ENCODE measurements around the gene NHS. TPM values are rescaled to one million over a fixed set of nuclear protein-coding genes. Genes with fewer than 3 reads are reported as not detected.
"Not testable (repeated sequence)": the region's sequence is repeated elsewhere in the genome, so short reads cannot be mapped to it uniquely, and the experiment has no call there.

The NHS gene
- total RNA-seq, 2 donors from 2014 or later = 2.0 TPM

DNA sequence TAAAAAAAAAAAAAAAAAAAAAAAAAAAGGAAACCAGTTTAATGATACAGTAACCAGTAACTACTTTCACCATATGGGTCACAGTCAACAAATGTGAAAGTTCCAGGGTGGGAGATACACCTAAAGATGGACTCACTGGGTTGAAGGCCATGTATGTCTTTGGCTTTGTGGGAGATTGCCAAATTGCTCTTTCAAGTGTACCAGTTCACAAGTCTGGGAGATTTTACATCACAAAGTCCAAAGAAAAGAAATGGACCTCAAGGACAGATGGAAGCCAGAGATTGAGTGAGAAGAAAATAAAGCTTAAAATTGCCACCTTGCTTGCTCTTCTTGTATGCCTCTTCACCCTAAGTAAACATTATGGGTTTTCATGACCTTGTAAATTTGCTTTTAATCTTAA is 65.3 kb downstream of the NHS start:
- no peak for DNase-seq
- no peak for ATAC-seq
- intact Hi-C loops (cut with DNase I) = no loop called here

DNA sequence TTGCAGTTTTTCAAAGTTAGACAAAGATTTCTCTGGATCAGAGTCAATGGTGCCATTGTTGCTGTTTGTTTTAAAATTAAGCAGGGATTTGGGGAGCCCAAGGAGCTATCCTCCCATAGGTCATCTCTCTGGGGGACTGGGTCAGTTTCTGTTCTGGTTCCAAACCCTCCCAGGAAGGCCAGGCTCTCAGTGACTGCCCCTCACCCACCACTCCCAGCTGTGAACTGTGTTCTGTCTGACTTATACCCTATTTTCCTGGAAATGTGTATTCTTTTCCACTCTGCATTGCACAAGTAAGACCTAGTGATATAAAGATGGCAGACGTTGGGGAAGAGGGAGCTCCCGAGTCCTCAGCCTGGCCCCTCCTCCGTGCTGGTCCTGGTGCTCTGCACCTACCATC is 65.8 kb downstream of the NHS start:
- ATAC-seq (peak in 1 of 2 donors; percentile 30), DNase-seq (no peak)
- intact Hi-C loops (cut with DNase I) = no loop called here

GRCh38 chrX:17441965-17442364 is 67.0 kb downstream of the NHS start:
- DNase-seq = no peak
- intact Hi-C loops (cut with DNase I) = no loop called here

GRCh38 chrX:17442898-17443297 is 67.9 kb downstream of the NHS start:
- DNase-seq (no peak), ATAC-seq (no peak)
- intact Hi-C loops (cut with DNase I) = no loop called here

More at GRCh38 chrX:17441965-17442364, 67.0 kb downstream of the NHS start:
- no peak for ATAC-seq

DNA sequence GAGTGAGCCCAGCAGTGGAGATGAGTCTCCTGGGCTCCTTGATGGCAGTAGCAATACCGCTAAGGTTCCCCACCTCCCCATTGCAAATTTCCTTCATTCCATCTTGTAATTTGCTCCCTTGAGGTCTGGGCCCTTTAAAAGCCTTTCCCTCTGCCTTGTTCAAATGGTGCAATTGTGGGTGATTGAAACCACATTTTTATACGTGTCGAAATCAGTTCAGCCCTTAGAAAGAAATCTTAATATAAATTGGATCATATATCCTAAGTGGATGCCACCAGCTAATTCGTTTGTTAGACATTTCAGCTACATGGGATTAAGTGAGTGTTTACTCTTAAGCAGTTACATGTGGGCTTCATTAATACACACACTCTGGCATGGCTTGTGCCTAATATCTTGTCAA is 68.6 kb downstream of the NHS start:
- ATAC-seq = no peak
- intact Hi-C loops (cut with DNase I) = no loop called here
- no peak for DNase-seq

DNA sequence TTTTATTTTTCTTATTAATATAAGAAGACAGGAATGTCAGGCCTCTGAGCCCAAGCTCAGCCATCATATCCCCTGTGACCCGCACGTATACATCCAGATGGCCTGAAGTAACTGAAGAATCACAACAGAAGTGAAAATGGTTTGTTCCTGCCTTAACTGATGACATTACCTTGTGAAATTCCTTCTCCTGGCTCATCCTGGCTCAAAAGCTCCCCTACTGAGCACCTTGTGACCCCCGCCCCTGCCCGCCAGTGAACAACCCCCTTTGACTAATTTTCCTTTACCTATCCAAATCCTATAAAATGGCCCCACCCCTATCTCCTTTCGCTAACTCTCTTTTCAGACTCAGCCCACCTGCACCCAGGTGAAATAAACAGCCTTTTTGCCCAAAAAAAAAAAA is 71.3 kb downstream of the NHS start:
- intact Hi-C loops (cut with DNase I); ATAC-seq; DNase-seq: not testable (repeated sequence)

- ATAC-seq (no peak), DNase-seq (no peak)
- intact Hi-C loops (cut with DNase I) = no loop called here
Measured at GRCh38 chrX:17448188-17448587, 73.2 kb downstream of the NHS start.

DNA sequence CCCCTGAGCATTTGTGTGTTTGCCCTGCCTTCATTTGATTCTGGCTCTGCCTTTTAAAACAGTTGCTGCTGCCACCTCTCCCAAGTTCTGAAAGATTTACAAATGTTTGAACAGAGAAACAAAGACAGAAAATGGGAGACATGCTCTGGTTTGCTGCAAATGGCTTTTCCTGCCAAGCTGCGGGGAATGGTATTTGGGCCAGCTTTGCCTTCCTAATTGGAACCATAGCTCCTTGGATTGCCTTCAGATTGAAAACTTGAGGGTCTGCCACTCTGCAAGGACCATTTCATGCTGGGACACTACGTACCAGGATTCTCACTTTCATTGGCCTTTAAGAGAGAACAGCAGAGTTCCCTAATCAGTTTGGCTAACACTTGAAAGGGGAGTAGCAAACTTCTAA is 74.9 kb downstream of the NHS start:
- DNase-seq (no peak), ATAC-seq (no peak)
- intact Hi-C loops (cut with DNase I) = no loop called here

DNA sequence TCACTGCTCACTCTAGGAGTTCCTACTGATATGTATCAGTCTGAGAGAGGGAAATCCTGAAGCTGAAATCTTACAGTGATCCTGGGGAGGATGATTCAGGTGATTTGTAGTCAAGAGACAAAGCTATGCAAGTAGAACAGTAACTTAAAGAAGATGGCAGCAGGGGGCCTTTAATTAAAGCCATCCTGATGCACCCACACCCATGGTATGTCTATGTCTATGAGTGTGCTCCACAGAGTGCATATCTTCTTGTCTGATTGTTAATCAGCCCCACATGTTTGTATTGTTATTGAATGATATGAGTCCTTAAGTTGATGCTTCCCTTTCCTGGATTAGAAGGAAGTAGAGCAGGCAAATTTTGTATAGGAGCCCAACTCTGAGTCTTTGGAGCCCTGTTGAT is 78.8 kb downstream of the NHS start:
- ATAC-seq = no peak
- intact Hi-C loops (cut with DNase I) = no loop called here

DNA sequence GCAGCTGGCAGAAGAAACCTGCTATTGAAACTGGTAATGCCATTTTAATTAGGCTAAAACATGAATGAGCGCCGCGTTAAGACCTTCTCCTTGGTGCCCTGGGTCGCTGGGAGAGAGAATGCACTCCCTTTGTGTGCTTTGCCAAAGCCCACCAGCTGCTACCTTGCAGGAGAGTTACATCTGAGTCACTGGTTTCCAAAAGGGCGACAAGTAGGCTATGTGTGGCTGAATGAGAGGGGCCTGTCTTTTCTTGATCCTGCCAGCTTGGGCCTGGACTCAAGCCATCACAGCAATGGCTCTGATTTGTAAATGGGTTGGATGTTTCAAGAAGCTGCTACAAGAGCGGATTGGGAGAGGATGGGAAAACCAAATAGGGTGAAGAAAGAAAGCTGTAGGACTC is 81.5 kb downstream of the NHS start:
- ATAC-seq (no peak), DNase-seq (no peak)
- intact Hi-C loops (cut with DNase I) = no loop called here

More for the DNA sequence above, 78.8 kb downstream of the NHS start:
- DNase-seq = no peak

DNA sequence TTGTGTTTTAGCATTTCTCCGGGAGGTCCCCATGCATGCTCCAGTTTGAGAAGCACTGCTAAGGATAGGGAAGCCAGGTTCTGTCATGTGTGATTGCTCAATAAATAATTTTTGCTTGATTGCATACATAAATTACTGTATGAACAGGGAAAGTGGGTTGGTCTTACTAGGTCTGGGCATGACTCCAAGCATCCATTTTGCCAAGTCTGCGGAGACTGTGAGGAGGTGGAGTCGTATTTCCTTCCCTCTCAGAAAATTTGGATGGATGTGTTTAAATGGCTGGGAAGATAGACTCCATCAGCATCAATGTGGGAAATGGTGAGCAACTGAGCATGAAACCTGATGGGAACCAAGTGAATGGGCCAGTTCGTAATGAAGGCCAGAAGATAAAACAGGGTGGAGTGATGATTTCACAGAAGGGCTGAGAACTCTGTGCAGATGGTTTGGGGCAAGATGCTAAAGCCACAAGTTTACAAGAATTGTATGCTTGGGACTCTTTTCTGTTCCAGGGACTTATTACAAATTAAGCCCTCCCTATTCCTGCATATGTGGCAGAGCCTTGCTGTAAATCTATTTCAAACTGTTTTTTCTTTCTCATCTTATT is 84.1 kb downstream of the NHS start:
- ATAC-seq (peak; percentile 41 to 53), DNase-seq (peak; percentile 30)
- intact Hi-C loops (cut with DNase I) = no loop called here

- DNase-seq (no peak), ATAC-seq (no peak)
- intact Hi-C loops (cut with DNase I) = no loop called here
Measured at GRCh38 chrX:17459661-17460060, 84.7 kb downstream of the NHS start.

DNA sequence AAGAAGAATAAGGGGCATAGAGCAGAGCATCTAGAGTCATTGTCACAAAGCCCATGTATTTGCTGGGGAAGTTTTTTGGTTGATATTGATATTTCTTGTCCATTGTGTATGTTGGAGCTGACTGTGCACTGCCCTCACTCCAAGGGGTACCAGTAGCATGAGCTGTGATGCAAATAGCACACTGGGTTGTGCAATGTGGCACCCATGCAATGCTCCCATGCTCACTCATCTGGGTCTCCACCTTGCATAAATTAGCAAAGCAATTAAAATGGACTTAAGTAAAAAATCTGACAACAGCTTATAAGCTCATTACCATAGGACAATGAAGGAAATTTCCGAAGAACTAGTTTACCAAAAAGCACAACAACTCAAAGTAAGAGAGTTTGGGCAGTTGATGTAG is 87.9 kb downstream of the NHS start:
- DNase-seq (no peak), ATAC-seq (no peak)
- intact Hi-C loops (cut with DNase I) = no loop called here

DNA sequence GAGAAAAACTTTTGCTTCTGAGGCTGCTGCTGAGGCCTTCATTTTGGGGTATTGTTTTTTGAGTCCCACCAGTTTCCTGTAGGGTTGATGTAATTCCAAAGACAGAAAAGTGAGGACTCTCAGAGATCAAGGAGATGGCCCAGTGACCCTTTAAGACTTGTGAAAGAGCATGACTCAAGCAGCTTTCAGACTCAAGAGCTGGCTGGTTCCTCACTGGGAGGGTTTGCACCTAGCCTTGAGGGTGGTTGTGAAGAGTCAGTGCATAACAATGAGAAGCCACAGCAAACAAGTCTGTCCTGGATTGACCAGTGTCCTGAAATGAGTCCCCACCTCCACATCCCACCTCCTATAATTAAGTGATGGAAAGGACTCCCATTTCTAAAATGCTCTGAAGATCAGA is 89.2 kb downstream of the NHS start:
- no peak for DNase-seq
- ATAC-seq = no peak
- intact Hi-C loops (cut with DNase I) = no loop called here

GRCh38 chrX:17465201-17465600 is 90.2 kb downstream of the NHS start:
- ATAC-seq = no peak
- intact Hi-C loops (cut with DNase I) = no loop called here
- no peak for DNase-seq

DNA sequence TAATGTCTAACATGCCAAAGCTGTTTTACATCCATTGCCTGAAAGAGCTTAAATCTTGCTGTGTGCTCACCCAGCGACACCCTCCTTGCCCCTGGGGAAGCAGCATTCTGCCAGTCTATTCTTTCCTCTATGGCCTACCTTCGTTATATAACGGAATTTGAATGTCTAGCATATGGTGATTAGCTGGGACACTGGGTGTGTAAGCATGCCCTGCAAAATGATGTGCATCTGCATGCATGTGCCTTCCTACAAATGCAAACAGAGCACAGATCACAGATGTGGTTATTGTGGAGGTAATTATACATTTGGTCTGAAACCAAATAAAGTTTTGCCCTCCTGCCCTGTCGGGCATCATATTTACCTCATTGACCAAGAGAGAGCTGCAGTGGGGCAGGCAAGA is 90.8 kb downstream of the NHS start:
- ATAC-seq (no peak), DNase-seq (no peak)
- intact Hi-C loops (cut with DNase I) = no loop called here

GRCh38 chrX:17470136-17470535 is 95.1 kb downstream of the NHS start:
- ATAC-seq (no peak), DNase-seq (no peak)
- intact Hi-C loops (cut with DNase I) = no loop called here

GRCh38 chrX:17471121-17471520 is 96.1 kb downstream of the NHS start:
- no peak for DNase-seq
- ATAC-seq = no peak
- intact Hi-C loops (cut with DNase I) = no loop called here

GRCh38 chrX:17471861-17472260 is 96.9 kb downstream of the NHS start:
- no peak for DNase-seq
- intact Hi-C loops (cut with DNase I) = no loop called here
- ATAC-seq = no peak

DNA sequence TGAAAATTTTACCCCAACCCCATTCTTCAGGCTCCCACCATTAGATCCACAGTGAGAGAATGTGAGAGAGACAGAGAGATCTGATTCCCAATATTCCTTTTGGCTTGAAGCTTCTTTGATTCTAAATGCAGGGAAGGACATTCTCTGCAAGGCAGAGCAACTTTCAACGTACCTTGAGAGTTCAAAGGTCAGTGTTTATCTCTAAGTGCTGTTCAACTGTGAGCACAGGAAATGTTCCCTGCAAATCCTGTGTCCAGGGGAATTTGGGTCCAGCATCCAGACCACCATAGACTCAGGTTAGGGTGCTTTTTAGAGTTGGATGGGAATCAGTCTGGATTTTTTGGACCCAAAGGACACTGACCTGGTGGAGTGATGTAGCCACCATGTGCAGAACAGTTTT is 97.4 kb downstream of the NHS start:
- DNase-seq = no peak
- intact Hi-C loops (cut with DNase I) = no loop called here
- ATAC-seq = no peak

GRCh38 chrX:17473021-17473420 is 98.0 kb downstream of the NHS start:
- no peak for ATAC-seq
- no peak for DNase-seq
- intact Hi-C loops (cut with DNase I) = no loop called here

DNA sequence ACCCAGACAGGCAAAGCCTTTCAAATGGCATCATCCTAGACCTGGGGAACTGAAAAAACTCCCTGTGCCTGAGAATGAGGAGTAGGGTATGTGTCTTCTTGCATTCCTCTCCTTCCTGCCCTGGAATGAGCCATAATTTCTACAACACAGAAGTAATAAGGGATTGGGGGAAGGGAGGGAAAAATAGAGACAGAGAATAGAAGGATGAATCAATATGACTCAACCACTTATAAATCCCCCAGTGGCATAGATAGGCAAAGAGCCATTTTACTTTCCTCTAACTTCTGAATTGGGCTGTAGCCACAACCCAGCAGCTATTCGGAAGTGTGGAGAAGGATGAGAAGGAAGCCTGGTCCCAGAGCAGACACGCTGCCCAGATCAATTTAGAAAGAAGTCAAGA is 99.9 kb downstream of the NHS start:
- intact Hi-C loops (cut with DNase I) = no loop called here
- DNase-seq (no peak), ATAC-seq (peak in 1 of 2 donors; percentile 37)
